Measurements from ENCODE around the gene SSU72. TPM values are rescaled to one million over a fixed set of nuclear protein-coding genes. Genes with fewer than 3 reads are reported as not detected.

SSU72 gene
- total and polyA plus RNA-seq, 2 donors from 2014 or later, result 102 to 143 TPM

GRCh38 chr1:1539310-1540089, 35.2 kb downstream of the SSU72 start:
- no peak overlapping the region for H3K9ac ChIP-seq (ENCODE audit: low read length in 3 of 3)
- intact Hi-C loops (cut with DNase I), result no loop called here

GRCh38 chr1:1538989-1539309, 35.7 kb downstream of the SSU72 start:
- Histone ChIP-seq H3K9me3 (ENCODE audit: control insufficient read depth in 2 of 3, insufficient read depth in 1 of 3, low read length in 3 of 3) (no peaks in the 10 kb centered on the region), H3K27me3 (ENCODE audit: control insufficient read depth, insufficient read depth, low read length) (no peaks in the 10 kb centered on the region), H3K27ac (ENCODE audit: low read depth in 2 of 2, low read length in 2 of 2) (no peak overlapping the region), H3K9ac (ENCODE audit: low read length in 3 of 3) (no peak overlapping the region), H3K4me3 (ENCODE audit: low read length in 3 of 3) (no peak overlapping the region), H3K36me3 (ENCODE audit: control insufficient read depth in 2 of 3, insufficient read depth in 3 of 3, low read length in 3 of 3) (peaks cover 0 to 3% (median 0%) of the 10 kb centered on the region in 3 donors), H3K4me1 (ENCODE audit: control insufficient read depth in 2 of 3, insufficient read depth in 2 of 3, low read depth in 1 of 3, low read length in 3 of 3) (peaks cover 0 to 8% (median 0%) of the 10 kb centered on the region in 3 donors)
- intact Hi-C loops (cut with DNase I), result no loop called here
- FAIRE-seq (no peak), DNase-seq (peak in 1 of 5 donors; percentile 73)
- TF ChIP-seq CTCF (IDR thresholded peaks at IDR 0.05; ENCODE audit: borderline replicate concordance, extremely low read depth, insufficient read depth), result no peak

More at GRCh38 chr1:1539310-1540089, 35.2 kb downstream of the SSU72 start:
- TF ChIP-seq CTCF (IDR thresholded peaks at IDR 0.05; ENCODE audit: borderline replicate concordance, extremely low read depth, insufficient read depth), result no peak
- H3K36me3 ChIP-seq (ENCODE audit: control insufficient read depth in 2 of 3, insufficient read depth in 3 of 3, low read length in 3 of 3), result peaks cover 0 to 3% (median 0%) of the 10 kb centered on the region in 3 donors
- H3K27me3 ChIP-seq (ENCODE audit: control insufficient read depth, insufficient read depth, low read length), result no peaks in the 10 kb centered on the region
- H3K4me3 ChIP-seq (ENCODE audit: low read length in 3 of 3), result peak overlapping the region in 1 of 3 donors; percentile 34
- DNase-seq, result peak in 4 of 5 donors; percentile 53 to 80 (median 71)
- peaks cover 0 to 8% (median 0%) of the 10 kb centered on the region in 3 donors for H3K4me1 ChIP-seq (ENCODE audit: control insufficient read depth in 2 of 3, insufficient read depth in 2 of 3, low read depth in 1 of 3, low read length in 3 of 3)
- no peaks in the 10 kb centered on the region for H3K9me3 ChIP-seq (ENCODE audit: control insufficient read depth in 2 of 3, insufficient read depth in 1 of 3, low read length in 3 of 3)
- no peak for FAIRE-seq
- H3K27ac ChIP-seq (ENCODE audit: low read depth in 2 of 2, low read length in 2 of 2), result no peak overlapping the region

GRCh38 chr1:1538334-1538733, 36.3 kb downstream of the SSU72 start:
- FAIRE-seq, result no peak
- Histone ChIP-seq H3K4me1 (ENCODE audit: control insufficient read depth in 2 of 3, insufficient read depth in 2 of 3, low read depth in 1 of 3, low read length in 3 of 3) (peaks cover 0 to 8% (median 0%) of the 10 kb centered on the region in 3 donors), H3K27me3 (ENCODE audit: control insufficient read depth, insufficient read depth, low read length) (no peaks in the 10 kb centered on the region), H3K36me3 (ENCODE audit: control insufficient read depth in 2 of 3, insufficient read depth in 3 of 3, low read length in 3 of 3) (peaks cover 0 to 3% (median 0%) of the 10 kb centered on the region in 3 donors), H3K9ac (ENCODE audit: low read length in 3 of 3) (no peak overlapping the region), H3K9me3 (ENCODE audit: control insufficient read depth in 2 of 3, insufficient read depth in 1 of 3, low read length in 3 of 3) (no peaks in the 10 kb centered on the region), H3K27ac (ENCODE audit: low read depth in 2 of 2, low read length in 2 of 2) (no peak overlapping the region), H3K4me3 (ENCODE audit: low read length in 3 of 3) (no peak overlapping the region)
- intact Hi-C loops (cut with DNase I), result no loop called here
- no peak for DNase-seq
- TF ChIP-seq CTCF (IDR thresholded peaks at IDR 0.05; ENCODE audit: borderline replicate concordance, extremely low read depth, insufficient read depth), result no peak
